ENCODE results near the gene IER5L. TPM values are rescaled to one million over a fixed set of nuclear protein-coding genes. Genes with fewer than 3 reads are reported as not detected.

The IER5L gene
- polyA plus RNA-seq, 1 of the 3 experiments (the other 2 are of a cell fraction): 16.2 TPM

- TF ChIP-seq ELF1 (IDR thresholded peaks at IDR 0.05): no peak
- TF ChIP-seq, protein P1, sequence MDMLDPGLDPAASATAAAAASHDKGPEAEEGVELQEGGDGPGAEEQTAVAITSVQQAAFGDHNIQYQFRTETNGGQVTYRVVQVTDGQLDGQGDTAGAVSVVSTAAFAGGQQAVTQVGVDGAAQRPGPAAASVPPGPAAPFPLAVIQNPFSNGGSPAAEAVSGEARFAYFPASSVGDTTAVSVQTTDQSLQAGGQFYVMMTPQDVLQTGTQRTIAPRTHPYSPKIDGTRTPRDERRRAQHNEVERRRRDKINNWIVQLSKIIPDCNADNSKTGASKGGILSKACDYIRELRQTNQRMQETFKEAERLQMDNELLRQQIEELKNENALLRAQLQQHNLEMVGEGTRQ (IDR thresholded peaks at IDR 0.05; ENCODE audit: borderline replicate concordance, low read depth, low read length): no peak
These were observed 21.9 kb downstream of the IER5L start (continued) for GRCh38 chr9:129156163-129156562.

DNA sequence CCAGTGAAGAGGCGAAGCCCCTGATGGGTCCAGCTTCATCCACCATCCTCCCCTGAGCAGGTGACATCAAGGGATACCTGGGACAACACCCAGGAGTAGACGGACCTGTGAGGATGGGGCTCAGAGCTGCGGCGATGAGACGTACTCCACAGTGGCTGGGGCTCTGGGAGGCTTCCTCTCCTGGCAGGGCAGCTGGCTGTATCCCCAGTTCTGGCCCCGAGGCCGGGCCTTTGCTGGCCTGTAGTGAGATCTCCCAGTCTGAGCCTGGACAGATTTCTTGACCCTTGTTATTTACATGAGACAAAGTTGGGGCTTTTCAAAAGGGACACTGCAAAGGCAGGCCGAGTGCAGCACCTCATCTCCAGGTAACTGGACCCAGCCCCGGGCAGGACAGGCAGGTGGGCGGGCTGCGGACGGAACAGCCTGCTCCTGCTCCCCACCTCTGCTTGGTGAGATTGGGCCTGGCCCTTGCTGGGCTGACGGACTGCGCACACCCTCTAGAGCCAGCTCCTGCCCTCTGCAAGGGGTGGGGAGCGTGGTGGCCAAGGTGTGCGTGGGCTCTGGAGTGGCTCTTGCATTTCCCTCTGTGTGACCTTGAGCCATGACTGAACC is 23.1 kb downstream of the IER5L start:
- Histone ChIP-seq H3K79me2 (ENCODE audit: insufficient read depth) (no peaks in the 10 kb centered on the region), H3K27me3 (ENCODE audit: insufficient read depth) (no peaks in the 10 kb centered on the region), H3K36me3 (replicated peaks in 1 of 2; ENCODE audit: control insufficient read depth in 1 of 2, insufficient read depth in 2 of 2, low read length in 1 of 2) (peaks cover 0 to 8% of the 10 kb centered on the region in 2 experiments), H3K4me3 (ENCODE audit: low read depth in 2 of 2, low read length in 1 of 2) (no peak overlapping the region), H3K4me1 (ENCODE audit: control insufficient read depth in 1 of 2, insufficient read depth in 2 of 2, low read depth in 1 of 2, low read length in 1 of 2) (no peaks in the 10 kb centered on the region), H3K9me3 (no peaks in the 10 kb centered on the region), H3K27ac (ENCODE audit: low read depth in 2 of 2, low read length in 1 of 2) (no peak overlapping the region), H4K20me1 (ENCODE audit: insufficient read depth) (no peaks in the 10 kb centered on the region), H2AFZ (ENCODE audit: low read depth) (no peak overlapping the region), H3K9me2 (no peaks in the 10 kb centered on the region), H3F3A (replicated peaks; ENCODE audit: insufficient read depth) (no peaks in the 10 kb centered on the region), H3K4me2 (no peak overlapping the region), H3K9ac (no peak overlapping the region)
- ChIA-PET CTCF (interaction anchor here (0.6 to 4.9 kb wide), 6 partner anchors 10 to 468 kb away, joined by 3 to 42 read pairs (median 4); no protein-coding TSS in a partner anchor), POLR2A (no interaction called here)
- no peak for DNase-seq
- WGBS (ENCODE audit: low lambda C conversion rate): 91% methylated on average over 9 of the region's 16 CpGs
- TF ChIP-seq, protein P2, sequence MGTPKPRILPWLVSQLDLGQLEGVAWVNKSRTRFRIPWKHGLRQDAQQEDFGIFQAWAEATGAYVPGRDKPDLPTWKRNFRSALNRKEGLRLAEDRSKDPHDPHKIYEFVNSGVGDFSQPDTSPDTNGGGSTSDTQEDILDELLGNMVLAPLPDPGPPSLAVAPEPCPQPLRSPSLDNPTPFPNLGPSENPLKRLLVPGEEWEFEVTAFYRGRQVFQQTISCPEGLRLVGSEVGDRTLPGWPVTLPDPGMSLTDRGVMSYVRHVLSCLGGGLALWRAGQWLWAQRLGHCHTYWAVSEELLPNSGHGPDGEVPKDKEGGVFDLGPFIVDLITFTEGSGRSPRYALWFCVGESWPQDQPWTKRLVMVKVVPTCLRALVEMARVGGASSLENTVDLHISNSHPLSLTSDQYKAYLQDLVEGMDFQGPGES (IDR thresholded peaks at IDR 0.05; ENCODE audit: low read depth, low read length): no peak
- TF ChIP-seq NFIC (IDR thresholded peaks at IDR 0.05; ENCODE audit: borderline replicate concordance) (no peak), RXRA (IDR thresholded peaks at IDR 0.05; ENCODE audit: borderline replicate concordance, low read depth) (no peak), MXI1 (IDR thresholded peaks at IDR 0.05; ENCODE audit: low read depth, low read length) (no peak), FOXM1 (IDR thresholded peaks at IDR 0.05; ENCODE audit: low read depth) (no peak), EP300 (IDR thresholded peaks at IDR 0.05; ENCODE audit: borderline replicate concordance in 1 of 2, low read depth in 1 of 2, low read length in 1 of 2) (no peak), YY1 (IDR thresholded peaks at IDR 0.05; ENCODE audit: low read depth) (no peak)
- TF ChIP-seq, protein P3, sequence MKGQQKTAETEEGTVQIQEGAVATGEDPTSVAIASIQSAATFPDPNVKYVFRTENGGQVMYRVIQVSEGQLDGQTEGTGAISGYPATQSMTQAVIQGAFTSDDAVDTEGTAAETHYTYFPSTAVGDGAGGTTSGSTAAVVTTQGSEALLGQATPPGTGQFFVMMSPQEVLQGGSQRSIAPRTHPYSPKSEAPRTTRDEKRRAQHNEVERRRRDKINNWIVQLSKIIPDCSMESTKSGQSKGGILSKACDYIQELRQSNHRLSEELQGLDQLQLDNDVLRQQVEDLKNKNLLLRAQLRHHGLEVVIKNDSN (IDR thresholded peaks at IDR 0.05; ENCODE audit: borderline replicate concordance, low read depth): no peak

DNA sequence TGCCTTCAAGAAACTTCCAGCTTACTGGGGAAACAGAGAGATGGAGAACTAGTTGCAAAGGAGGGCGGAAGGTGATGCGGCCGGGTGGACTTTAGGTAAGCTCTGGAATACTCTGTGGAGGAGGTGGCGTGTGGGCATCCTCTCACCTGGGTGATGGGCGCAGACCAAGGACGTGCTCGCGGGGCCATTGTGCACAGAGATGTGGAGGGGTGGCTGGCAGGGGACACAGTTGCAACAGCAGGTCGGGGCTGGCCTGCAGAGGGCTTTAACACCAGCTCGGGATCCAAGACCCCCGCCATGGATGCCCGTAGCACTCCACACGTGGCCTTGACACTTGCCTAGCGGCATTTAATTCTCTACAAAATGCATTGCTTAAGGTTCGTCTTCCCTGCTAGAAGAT is 26.6 kb downstream of the IER5L start:
- Histone ChIP-seq H3K9me3 (no peaks in the 10 kb centered on the region), H2AFZ (ENCODE audit: low read depth) (no peak overlapping the region), H4K20me1 (ENCODE audit: insufficient read depth) (no peaks in the 10 kb centered on the region), H3K27me3 (ENCODE audit: insufficient read depth) (no peaks in the 10 kb centered on the region), H3K4me3 (ENCODE audit: low read depth in 2 of 2, low read length in 1 of 2) (no peak overlapping the region), H3K36me3 (replicated peaks in 1 of 2; ENCODE audit: control insufficient read depth in 1 of 2, insufficient read depth in 2 of 2, low read length in 1 of 2) (peaks cover 12 to 23% of the 10 kb centered on the region in 2 experiments), H3K9me2 (no peaks in the 10 kb centered on the region), H3K27ac (ENCODE audit: low read depth in 2 of 2, low read length in 1 of 2) (no peak overlapping the region), H3F3A (replicated peaks; ENCODE audit: insufficient read depth) (no peaks in the 10 kb centered on the region), H3K4me1 (ENCODE audit: control insufficient read depth in 1 of 2, insufficient read depth in 2 of 2, low read depth in 1 of 2, low read length in 1 of 2) (peaks cover 2% of the 10 kb centered on the region in 2 experiments; a peak in 2 of 4 replicates), H3K4me2 (no peak overlapping the region), H3K79me2 (ENCODE audit: insufficient read depth) (peaks cover 10% of the 10 kb centered on the region; the same call in 1 of the 2 replicates), H3K9ac (no peak overlapping the region)
- WGBS (ENCODE audit: low lambda C conversion rate): 97% methylated on average over 14 of the region's 15 CpGs
- no peak for TF ChIP-seq YY1 (IDR thresholded peaks at IDR 0.05; ENCODE audit: low read depth)
- no peak for TF ChIP-seq NRF1 (IDR thresholded peaks at IDR 0.05; ENCODE audit: low read depth, low read length)
- no peak for TF ChIP-seq RCOR1 (IDR thresholded peaks at IDR 0.05; ENCODE audit: low read length)
- TF ChIP-seq, protein P4, sequence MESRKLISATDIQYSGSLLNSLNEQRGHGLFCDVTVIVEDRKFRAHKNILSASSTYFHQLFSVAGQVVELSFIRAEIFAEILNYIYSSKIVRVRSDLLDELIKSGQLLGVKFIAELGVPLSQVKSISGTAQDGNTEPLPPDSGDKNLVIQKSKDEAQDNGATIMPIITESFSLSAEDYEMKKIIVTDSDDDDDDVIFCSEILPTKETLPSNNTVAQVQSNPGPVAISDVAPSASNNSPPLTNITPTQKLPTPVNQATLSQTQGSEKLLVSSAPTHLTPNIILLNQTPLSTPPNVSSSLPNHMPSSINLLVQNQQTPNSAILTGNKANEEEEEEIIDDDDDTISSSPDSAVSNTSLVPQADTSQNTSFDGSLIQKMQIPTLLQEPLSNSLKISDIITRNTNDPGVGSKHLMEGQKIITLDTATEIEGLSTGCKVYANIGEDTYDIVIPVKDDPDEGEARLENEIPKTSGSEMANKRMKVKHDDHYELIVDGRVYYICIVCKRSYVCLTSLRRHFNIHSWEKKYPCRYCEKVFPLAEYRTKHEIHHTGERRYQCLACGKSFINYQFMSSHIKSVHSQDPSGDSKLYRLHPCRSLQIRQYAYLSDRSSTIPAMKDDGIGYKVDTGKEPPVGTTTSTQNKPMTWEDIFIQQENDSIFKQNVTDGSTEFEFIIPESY (IDR thresholded peaks at IDR 0.05; ENCODE audit: borderline replicate concordance, low read depth): no peak
- TF ChIP-seq GABPA (IDR thresholded peaks at IDR 0.05; ENCODE audit: low read depth): no peak
- TF ChIP-seq EZH2phosphoT487 (IDR thresholded peaks at IDR 0.05; ENCODE audit: borderline replicate concordance, low read depth): no peak
- POLR2A ChIA-PET: no interaction called here
- CTCF ChIA-PET: interaction anchor here (1.0 to 5.4 kb wide), 6 partner anchors 9 to 473 kb away, joined by 3 to 42 read pairs (median 8); no protein-coding TSS in a partner anchor
- DNase-seq: no peak

Measured in SK-N-SH (cell line).